OCI-LY7 (cell line): Measurements from ENCODE around the gene GALNTL6.

ENCODE experiments used
- EZH2phosphoT487 ChIP-seq: fragments of 200-600 bp; sonication (generic); IDR thresholded peaks from 2 replicates; pipeline ENCODE4 v1.6.1; 2018; ENCODE audit warnings: low read depth, borderline replicate concordance, mild to moderate bottlenecking, mixed run types, antibody characterized with exemption, low read length, moderate library complexity, mixed read lengths
- TF ChIP-seq, protein P1 (sequence below): fragments of 200-600 bp; sonication (generic); conservative IDR thresholded peaks from 2 replicates; pipeline ENCODE4 v1.5.1; 2014; ENCODE audit warnings: mild to moderate bottlenecking, antibody characterized with exemption, low read length, moderate library complexity, mixed read lengths

- TF ChIP-seq, protein P1, sequence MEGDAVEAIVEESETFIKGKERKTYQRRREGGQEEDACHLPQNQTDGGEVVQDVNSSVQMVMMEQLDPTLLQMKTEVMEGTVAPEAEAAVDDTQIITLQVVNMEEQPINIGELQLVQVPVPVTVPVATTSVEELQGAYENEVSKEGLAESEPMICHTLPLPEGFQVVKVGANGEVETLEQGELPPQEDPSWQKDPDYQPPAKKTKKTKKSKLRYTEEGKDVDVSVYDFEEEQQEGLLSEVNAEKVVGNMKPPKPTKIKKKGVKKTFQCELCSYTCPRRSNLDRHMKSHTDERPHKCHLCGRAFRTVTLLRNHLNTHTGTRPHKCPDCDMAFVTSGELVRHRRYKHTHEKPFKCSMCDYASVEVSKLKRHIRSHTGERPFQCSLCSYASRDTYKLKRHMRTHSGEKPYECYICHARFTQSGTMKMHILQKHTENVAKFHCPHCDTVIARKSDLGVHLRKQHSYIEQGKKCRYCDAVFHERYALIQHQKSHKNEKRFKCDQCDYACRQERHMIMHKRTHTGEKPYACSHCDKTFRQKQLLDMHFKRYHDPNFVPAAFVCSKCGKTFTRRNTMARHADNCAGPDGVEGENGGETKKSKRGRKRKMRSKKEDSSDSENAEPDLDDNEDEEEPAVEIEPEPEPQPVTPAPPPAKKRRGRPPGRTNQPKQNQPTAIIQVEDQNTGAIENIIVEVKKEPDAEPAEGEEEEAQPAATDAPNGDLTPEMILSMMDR, result no peak
- TF ChIP-seq EZH2phosphoT487, result no peak
Measured at GRCh38 chr4:173039617-173040577, 1226.7 kb downstream of the GALNTL6 start.
